Fibroblast of lung (primary cell): ENCODE results near the gene TMEM229A. TPM values are rescaled to one million over a fixed set of nuclear protein-coding genes. Genes with fewer than 3 reads are reported as not detected.

Experiments used
- DNase-seq, 2 donors: peaks; one replicate each; pipeline versions ENCODE4 v3.0.0 to v3.0.0-alpha.2; 2010; ENCODE audit warnings: low read depth in 2 of 2
- H2AFZ ChIP-seq: 2 replicates; pipeline ENCODE4 v1.5.1; 2012; ENCODE audit warnings: low read length, control low read depth, inconsistent platforms
- H3K27ac ChIP-seq: 2 replicates; pipeline ENCODE4 v1.5.1; 2011; ENCODE audit warnings: low read length, control low read depth; ENCODE audit not compliant: insufficient read depth
- H3K27me3 ChIP-seq: 2 replicates; pipeline ENCODE4 v1.5.1; 2011; ENCODE audit warnings: mild to moderate bottlenecking, low read length; ENCODE audit not compliant: control insufficient read depth, insufficient read depth
- H3K36me3 ChIP-seq: 2 replicates; pipeline ENCODE4 v1.5.1; 2011; ENCODE audit warnings: low read length; ENCODE audit not compliant: control insufficient read depth, insufficient read depth
- H3K4me1 ChIP-seq: 2 replicates; pipeline ENCODE4 v1.5.1; 2011; ENCODE audit warnings: low read length; ENCODE audit not compliant: control insufficient read depth, insufficient read depth; ENCODE audit errors: extremely low read depth
- H3K4me2 ChIP-seq: 2 replicates; pipeline ENCODE4 v1.5.1; 2011; ENCODE audit warnings: low read length, control low read depth; ENCODE audit not compliant: insufficient read depth; ENCODE audit errors: extremely low read depth
- H3K4me3 ChIP-seq, 4 experiments: fragments of 200-600 bp in 1 of 4; sonication (generic) in 1 of 4; replicated peaks in 1 of 4; 2 replicates each; pipeline ENCODE4 v1.5.1; 2011 to 2016; ENCODE audit warnings: low read length in 4 of 4, low read depth in 3 of 4, mild to moderate bottlenecking in 3 of 4, control low read depth in 2 of 4, inconsistent platforms in 1 of 4, mixed read lengths in 1 of 4; ENCODE audit not compliant: insufficient read depth in 1 of 4; ENCODE audit errors: control extremely low read depth in 1 of 4
- H3K79me2 ChIP-seq: 2 replicates; pipeline ENCODE4 v1.5.1; 2012; ENCODE audit warnings: mild to moderate bottlenecking, low read length, inconsistent platforms; ENCODE audit not compliant: control insufficient read depth, insufficient read depth
- H3K9ac ChIP-seq: 2 replicates; pipeline ENCODE4 v1.5.1; 2011; ENCODE audit warnings: mild to moderate bottlenecking, low read length, control low read depth; ENCODE audit not compliant: insufficient read depth
- H3K9me3 ChIP-seq: 2 replicates; pipeline ENCODE4 v1.5.1; 2012; ENCODE audit warnings: low read depth, low read length; ENCODE audit not compliant: control insufficient read depth, insufficient read depth
- H4K20me1 ChIP-seq: 2 replicates; pipeline ENCODE4 v1.5.1; 2011; ENCODE audit warnings: low read length; ENCODE audit not compliant: control insufficient read depth, insufficient read depth; ENCODE audit errors: extremely low read depth
- EZH2 ChIP-seq: IDR thresholded peaks from 2 replicates; pipeline ENCODE4 v1.5.1; 2012; ENCODE audit warnings: low read length, control low read depth, mild to moderate bottlenecking; ENCODE audit errors: missing control alignments
- polyA plus RNA-seq, 2 donors: library from polyadenylated mRNA; depleted of rRNA in 1 of 2; stranded (reverse) in 1 of 2; unstranded in 1 of 2; fragments of >200 nt; gene quantifications; 2 replicates each; pipeline ENCODE4 v1.2.1, GENCODE V29; 2011 to 2012; ENCODE audit warnings: missing spikeins in 1 of 2
- total RNA-seq: library from RNA; depleted of rRNA; stranded (reverse); fragments of >200 nt; gene quantifications from 2 replicates; pipeline ENCODE4 v1.2.1, GENCODE V29; 2014
- TF ChIP-seq, protein P1 (sequence below), 2 donors: IDR thresholded peaks in 1 of 2; conservative IDR thresholded peaks in 1 of 2; 1 replicate in 1 of 2; 2 replicates in 1 of 2; pipeline ENCODE4 v1.5.1; 2011 to 2012; ENCODE audit warnings: low read length in 2 of 2, control low read depth in 1 of 2, inconsistent platforms in 1 of 2, low read depth in 1 of 2, mild to moderate bottlenecking in 1 of 2

The TMEM229A gene
- total and polyA plus RNA-seq, 2 donors (not counting 1 experiment from before 2014, with no cell fraction given), result not detected

DNA sequence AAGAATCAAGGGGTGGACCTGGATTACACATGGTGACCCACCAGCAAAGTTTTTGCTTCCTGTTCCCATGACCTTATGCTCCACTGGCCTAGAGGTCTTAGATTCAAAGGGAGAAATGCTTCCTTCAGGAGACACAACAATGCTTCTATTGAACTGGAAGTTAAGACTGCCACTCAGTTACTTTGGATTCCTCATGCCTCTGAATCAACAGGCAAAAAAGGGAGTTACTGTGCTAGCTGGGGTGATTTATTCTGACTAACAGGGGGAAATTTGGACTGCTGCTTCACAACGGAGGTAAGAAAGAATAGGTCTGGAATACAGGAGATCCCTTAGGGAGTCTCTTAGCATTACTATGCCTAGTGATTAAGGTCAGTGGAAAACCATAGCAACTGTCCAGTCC lies 10.3 kb downstream of the TMEM229A start:
- Histone ChIP-seq H3K4me1 (no peaks in the 10 kb centered on the region), H3K27me3 (no peaks in the 10 kb centered on the region), H3K4me2 (no peak overlapping the region), H3K9me3 (no peaks in the 10 kb centered on the region), H3K27ac (no peak overlapping the region), H3K4me3 (no peak overlapping the region), H3K9ac (no peak overlapping the region), H3K36me3 (no peaks in the 10 kb centered on the region), H4K20me1 (no peaks in the 10 kb centered on the region), H3K79me2 (no peaks in the 10 kb centered on the region), H2AFZ (no peak overlapping the region)
- no peak for DNase-seq
- TF ChIP-seq, protein P1, sequence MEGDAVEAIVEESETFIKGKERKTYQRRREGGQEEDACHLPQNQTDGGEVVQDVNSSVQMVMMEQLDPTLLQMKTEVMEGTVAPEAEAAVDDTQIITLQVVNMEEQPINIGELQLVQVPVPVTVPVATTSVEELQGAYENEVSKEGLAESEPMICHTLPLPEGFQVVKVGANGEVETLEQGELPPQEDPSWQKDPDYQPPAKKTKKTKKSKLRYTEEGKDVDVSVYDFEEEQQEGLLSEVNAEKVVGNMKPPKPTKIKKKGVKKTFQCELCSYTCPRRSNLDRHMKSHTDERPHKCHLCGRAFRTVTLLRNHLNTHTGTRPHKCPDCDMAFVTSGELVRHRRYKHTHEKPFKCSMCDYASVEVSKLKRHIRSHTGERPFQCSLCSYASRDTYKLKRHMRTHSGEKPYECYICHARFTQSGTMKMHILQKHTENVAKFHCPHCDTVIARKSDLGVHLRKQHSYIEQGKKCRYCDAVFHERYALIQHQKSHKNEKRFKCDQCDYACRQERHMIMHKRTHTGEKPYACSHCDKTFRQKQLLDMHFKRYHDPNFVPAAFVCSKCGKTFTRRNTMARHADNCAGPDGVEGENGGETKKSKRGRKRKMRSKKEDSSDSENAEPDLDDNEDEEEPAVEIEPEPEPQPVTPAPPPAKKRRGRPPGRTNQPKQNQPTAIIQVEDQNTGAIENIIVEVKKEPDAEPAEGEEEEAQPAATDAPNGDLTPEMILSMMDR (conservative IDR thresholded peaks at IDR 0.05 in 1 of 2, IDR thresholded peaks at IDR 0.05 in 1 of 2; ENCODE audit: low read depth in 1 of 2, low read length in 2 of 2), result no peak
- TF ChIP-seq EZH2, result no peak

DNA sequence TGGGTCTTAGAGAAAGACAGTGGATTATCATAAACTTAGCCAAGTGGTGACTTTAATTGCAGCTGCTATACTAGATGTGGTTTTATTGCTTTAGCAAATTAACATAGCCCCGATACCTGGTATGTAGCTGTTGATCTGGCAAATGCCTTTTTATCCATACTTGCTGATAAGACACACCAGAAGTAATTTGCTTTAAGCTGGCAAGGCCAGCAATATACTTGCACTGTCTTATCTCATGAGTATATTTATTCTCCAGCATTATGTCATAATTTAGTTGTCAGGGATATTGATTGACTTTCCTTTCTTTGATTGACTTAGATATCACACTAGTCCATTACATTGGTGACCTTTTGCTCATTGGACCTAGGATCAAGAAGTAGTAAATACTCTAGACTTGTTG lies 12.8 kb downstream of the TMEM229A start:
- no peaks in the 10 kb centered on the region for H3K9me3 ChIP-seq
- no peaks in the 10 kb centered on the region for H4K20me1 ChIP-seq
- H3K27ac ChIP-seq, result no peak overlapping the region
- TF ChIP-seq, protein P1 (conservative IDR thresholded peaks at IDR 0.05 in 1 of 2, IDR thresholded peaks at IDR 0.05 in 1 of 2; ENCODE audit: low read depth in 1 of 2, low read length in 2 of 2), result no peak
- TF ChIP-seq EZH2, result no peak
- no peak for DNase-seq
- no peak overlapping the region for H2AFZ ChIP-seq
- no peak overlapping the region for H3K4me3 ChIP-seq
- no peaks in the 10 kb centered on the region for H3K4me1 ChIP-seq
- no peak overlapping the region for H3K4me2 ChIP-seq
- no peaks in the 10 kb centered on the region for H3K36me3 ChIP-seq
- H3K27me3 ChIP-seq, result no peaks in the 10 kb centered on the region
- H3K9ac ChIP-seq, result no peak overlapping the region
- H3K79me2 ChIP-seq, result no peaks in the 10 kb centered on the region

GRCh38 chr7:124013306-124013705 lies 19.6 kb downstream of the TMEM229A start:
- no peak for TF ChIP-seq EZH2
- TF ChIP-seq, protein P1 (conservative IDR thresholded peaks at IDR 0.05 in 1 of 2, IDR thresholded peaks at IDR 0.05 in 1 of 2; ENCODE audit: low read depth in 1 of 2, low read length in 2 of 2), result no peak
- Histone ChIP-seq H3K4me2 (no peak overlapping the region), H3K27ac (no peak overlapping the region), H3K36me3 (no peaks in the 10 kb centered on the region), H3K79me2 (no peaks in the 10 kb centered on the region), H4K20me1 (no peaks in the 10 kb centered on the region), H2AFZ (no peak overlapping the region), H3K9ac (no peak overlapping the region), H3K27me3 (no peaks in the 10 kb centered on the region), H3K9me3 (no peaks in the 10 kb centered on the region), H3K4me1 (no peaks in the 10 kb centered on the region), H3K4me3 (no peak overlapping the region)
- DNase-seq, result no peak
